ENCODE measurements around the gene RAPH1.

Gene RAPH1

GRCh38 chr2:203471323-203471722 lies 63.8 kb downstream of the RAPH1 start:
- TF ChIP-seq, protein P1, sequence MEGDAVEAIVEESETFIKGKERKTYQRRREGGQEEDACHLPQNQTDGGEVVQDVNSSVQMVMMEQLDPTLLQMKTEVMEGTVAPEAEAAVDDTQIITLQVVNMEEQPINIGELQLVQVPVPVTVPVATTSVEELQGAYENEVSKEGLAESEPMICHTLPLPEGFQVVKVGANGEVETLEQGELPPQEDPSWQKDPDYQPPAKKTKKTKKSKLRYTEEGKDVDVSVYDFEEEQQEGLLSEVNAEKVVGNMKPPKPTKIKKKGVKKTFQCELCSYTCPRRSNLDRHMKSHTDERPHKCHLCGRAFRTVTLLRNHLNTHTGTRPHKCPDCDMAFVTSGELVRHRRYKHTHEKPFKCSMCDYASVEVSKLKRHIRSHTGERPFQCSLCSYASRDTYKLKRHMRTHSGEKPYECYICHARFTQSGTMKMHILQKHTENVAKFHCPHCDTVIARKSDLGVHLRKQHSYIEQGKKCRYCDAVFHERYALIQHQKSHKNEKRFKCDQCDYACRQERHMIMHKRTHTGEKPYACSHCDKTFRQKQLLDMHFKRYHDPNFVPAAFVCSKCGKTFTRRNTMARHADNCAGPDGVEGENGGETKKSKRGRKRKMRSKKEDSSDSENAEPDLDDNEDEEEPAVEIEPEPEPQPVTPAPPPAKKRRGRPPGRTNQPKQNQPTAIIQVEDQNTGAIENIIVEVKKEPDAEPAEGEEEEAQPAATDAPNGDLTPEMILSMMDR (IDR thresholded peaks at IDR 0.05; ENCODE audit: low read depth, low read length) = no peak
- no peak for TF ChIP-seq EZH2phosphoT487 (IDR thresholded peaks at IDR 0.05; ENCODE audit: low read depth)
- H3K4me1 ChIP-seq (ENCODE audit: low read length) = peaks cover 9% of the 10 kb centered on the region
- no peak overlapping the region for H2AFZ ChIP-seq (ENCODE audit: low read depth, low read length)
- H3K27ac ChIP-seq (ENCODE audit: low read length) = no peak overlapping the region
- H3K9ac ChIP-seq (ENCODE audit: low read length) = no peak overlapping the region
- no peaks in the 10 kb centered on the region for H3K36me3 ChIP-seq (replicated peaks; ENCODE audit: low read depth, low read length)
- no peak overlapping the region for H3K4me2 ChIP-seq (ENCODE audit: low read length)
- no peaks in the 10 kb centered on the region for H4K20me1 ChIP-seq (ENCODE audit: insufficient read depth, low read length)
- peaks cover 6% of the 10 kb centered on the region for H3K27me3 ChIP-seq (ENCODE audit: low read depth, low read length)
- H3K4me3 ChIP-seq (ENCODE audit: low read length) = no peak overlapping the region
- no peaks in the 10 kb centered on the region for H3K9me3 ChIP-seq (ENCODE audit: insufficient read depth, low read length)
- H3K79me2 ChIP-seq (ENCODE audit: low read length) = no peaks in the 10 kb centered on the region

DNA sequence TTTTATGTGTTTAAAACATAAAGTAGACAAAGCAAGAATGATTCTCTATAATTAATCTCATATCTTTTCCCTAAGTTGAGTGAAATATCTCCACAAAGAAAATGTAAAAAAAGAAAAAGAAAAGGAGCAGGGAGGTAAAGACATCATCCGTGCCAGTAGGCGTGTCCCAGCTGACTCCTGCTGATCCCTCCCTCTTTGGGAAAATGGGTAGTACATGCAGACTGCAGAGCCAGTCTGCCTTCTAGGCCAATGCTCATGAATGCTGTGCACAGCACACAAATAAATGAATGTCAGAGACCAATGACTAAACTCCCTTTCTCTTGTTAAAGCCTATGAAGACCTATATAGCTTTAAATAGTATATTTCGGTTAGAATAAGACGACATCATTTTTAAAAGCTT lies 64.7 kb downstream of the RAPH1 start:
- Histone ChIP-seq H3K79me2 (ENCODE audit: low read length) (no peaks in the 10 kb centered on the region), H3K4me1 (ENCODE audit: low read length) (peaks cover 9% of the 10 kb centered on the region), H3K9ac (ENCODE audit: low read length) (no peak overlapping the region), H3K4me2 (ENCODE audit: low read length) (no peak overlapping the region), H3K27me3 (ENCODE audit: low read depth, low read length) (peaks cover 6% of the 10 kb centered on the region), H3K4me3 (ENCODE audit: low read length) (no peak overlapping the region), H3K36me3 (replicated peaks; ENCODE audit: low read depth, low read length) (no peaks in the 10 kb centered on the region), H3K9me3 (ENCODE audit: insufficient read depth, low read length) (no peaks in the 10 kb centered on the region), H4K20me1 (ENCODE audit: insufficient read depth, low read length) (no peaks in the 10 kb centered on the region), H2AFZ (ENCODE audit: low read depth, low read length) (no peak overlapping the region), H3K27ac (ENCODE audit: low read length) (no peak overlapping the region)
- no peak for TF ChIP-seq EZH2phosphoT487 (IDR thresholded peaks at IDR 0.05; ENCODE audit: low read depth)
- TF ChIP-seq, protein P1 (IDR thresholded peaks at IDR 0.05; ENCODE audit: low read depth, low read length) = no peak

DNA sequence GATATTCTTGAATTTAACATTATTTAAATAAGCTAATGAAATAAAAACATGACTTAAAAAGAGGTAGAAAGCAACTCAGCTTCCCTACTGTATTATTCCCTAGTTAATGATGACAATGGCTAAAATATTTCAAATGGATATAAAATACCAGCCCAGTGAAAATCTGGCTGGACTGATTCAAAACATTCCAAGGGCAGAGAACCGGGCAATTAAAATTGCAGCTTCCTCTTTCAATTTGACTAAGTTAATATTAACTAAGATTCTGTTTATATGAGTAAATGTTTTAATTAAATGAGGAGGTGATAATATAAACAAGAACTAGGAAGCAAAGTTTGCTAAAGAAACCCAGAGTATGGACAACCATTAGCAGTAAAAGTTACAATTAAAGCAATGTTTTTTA lies 65.6 kb downstream of the RAPH1 start:
- TF ChIP-seq, protein P1 (IDR thresholded peaks at IDR 0.05; ENCODE audit: low read depth, low read length) = no peak
- no peak for TF ChIP-seq EZH2phosphoT487 (IDR thresholded peaks at IDR 0.05; ENCODE audit: low read depth)
- H3K27ac ChIP-seq (ENCODE audit: low read length) = no peak overlapping the region
- no peaks in the 10 kb centered on the region for H3K79me2 ChIP-seq (ENCODE audit: low read length)
- no peak overlapping the region for H3K4me3 ChIP-seq (ENCODE audit: low read length)
- H3K4me1 ChIP-seq (ENCODE audit: low read length) = peaks cover 9% of the 10 kb centered on the region
- no peak overlapping the region for H3K9ac ChIP-seq (ENCODE audit: low read length)
- H3K4me2 ChIP-seq (ENCODE audit: low read length) = no peak overlapping the region
- H3K27me3 ChIP-seq (ENCODE audit: low read depth, low read length) = peaks cover 6% of the 10 kb centered on the region
- no peak overlapping the region for H2AFZ ChIP-seq (ENCODE audit: low read depth, low read length)
- H3K9me3 ChIP-seq (ENCODE audit: insufficient read depth, low read length) = no peaks in the 10 kb centered on the region
- no peaks in the 10 kb centered on the region for H3K36me3 ChIP-seq (replicated peaks; ENCODE audit: low read depth, low read length)
- H4K20me1 ChIP-seq (ENCODE audit: insufficient read depth, low read length) = no peaks in the 10 kb centered on the region

DNA sequence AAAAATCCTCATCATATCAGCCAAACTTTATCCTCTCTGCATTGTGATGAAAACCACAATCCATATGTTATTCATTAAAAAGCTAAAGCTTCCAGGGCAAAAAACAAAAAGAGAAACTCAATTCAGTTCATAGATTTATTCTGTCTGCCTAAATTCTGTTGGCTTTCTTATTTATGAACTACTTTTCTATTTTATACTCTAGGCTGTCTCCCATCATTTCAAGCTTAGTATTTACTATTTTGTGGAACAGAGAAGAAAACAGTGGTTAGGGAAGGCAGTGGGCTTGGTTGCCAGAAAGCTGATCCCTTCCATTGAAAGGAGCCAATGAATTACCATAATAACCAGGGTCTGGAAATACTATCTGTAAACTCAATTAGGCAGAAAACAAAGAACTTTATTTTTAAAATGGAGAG lies 71.8 kb downstream of the RAPH1 start:
- Histone ChIP-seq H4K20me1 (ENCODE audit: insufficient read depth, low read length) (no peaks in the 10 kb centered on the region), H3K27ac (ENCODE audit: low read length) (no peak overlapping the region), H2AFZ (ENCODE audit: low read depth, low read length) (no peak overlapping the region), H3K9ac (ENCODE audit: low read length) (no peak overlapping the region), H3K4me2 (ENCODE audit: low read length) (no peak overlapping the region), H3K9me3 (ENCODE audit: insufficient read depth, low read length) (no peaks in the 10 kb centered on the region), H3K36me3 (replicated peaks; ENCODE audit: low read depth, low read length) (no peaks in the 10 kb centered on the region), H3K4me1 (ENCODE audit: low read length) (no peaks in the 10 kb centered on the region; the same call in 1 of the 2 replicates), H3K79me2 (ENCODE audit: low read length) (no peaks in the 10 kb centered on the region), H3K4me3 (ENCODE audit: low read length) (no peak overlapping the region), H3K27me3 (ENCODE audit: low read depth, low read length) (no peaks in the 10 kb centered on the region)
- TF ChIP-seq EZH2phosphoT487 (IDR thresholded peaks at IDR 0.05; ENCODE audit: low read depth) = no peak
- TF ChIP-seq, protein P1 (IDR thresholded peaks at IDR 0.05; ENCODE audit: low read depth, low read length) = no peak
